Liver (tissue), 9 donors: ENCODE measurements around the gene AXDND1. TPM values are rescaled to one million over a fixed set of nuclear protein-coding genes. Genes with fewer than 3 reads are reported as not detected.

Experiments used
- DNase-seq: peaks from one replicate; pipeline ENCODE4 v3.0.0-alpha.2; 2017; ENCODE audit warnings: low spot score
- H3K27ac ChIP-seq, 2 donors: one replicate each; pipeline ENCODE4 v1.7.0; 2013; ENCODE audit warnings: inconsistent platforms in 2 of 2, low read length in 2 of 2, control low read depth in 1 of 2, low read depth in 1 of 2, mild to moderate bottlenecking in 1 of 2
- H3K27me3 ChIP-seq, 4 donors: one replicate each; pipeline versions ENCODE4 v1.6.1 to v1.7.0; 2013; ENCODE audit warnings: low read length in 3 of 4, inconsistent platforms in 1 of 4, mild to moderate bottlenecking in 1 of 4, moderate library complexity in 1 of 4; ENCODE audit not compliant: control insufficient read depth in 4 of 4, insufficient read depth in 4 of 4
- H3K36me3 ChIP-seq, 4 donors: one replicate each; pipeline versions ENCODE4 v1.6.1 to v1.7.0; 2013; ENCODE audit warnings: low read length in 3 of 4, mild to moderate bottlenecking in 3 of 4, low read depth in 1 of 4, moderate library complexity in 1 of 4; ENCODE audit not compliant: control insufficient read depth in 4 of 4, insufficient read depth in 3 of 4
- H3K4me1 ChIP-seq, 4 donors: one replicate each; pipeline versions ENCODE4 v1.6.1 to v1.7.0; 2013; ENCODE audit warnings: low read length in 3 of 4, mild to moderate bottlenecking in 3 of 4, moderate library complexity in 1 of 4; ENCODE audit not compliant: control insufficient read depth in 4 of 4, insufficient read depth in 4 of 4
- H3K4me3 ChIP-seq, 3 donors: one replicate each; pipeline versions ENCODE4 v1.6.1 to v1.7.0; 2013; ENCODE audit warnings: low read length in 3 of 3, control low read depth in 1 of 3, low read depth in 1 of 3, mild to moderate bottlenecking in 1 of 3
- H3K9ac ChIP-seq, 2 donors: one replicate each; pipeline ENCODE4 v1.7.0; 2013; ENCODE audit warnings: low read length in 2 of 2, mild to moderate bottlenecking in 2 of 2, moderate library complexity in 2 of 2, control low read depth in 1 of 2, low read depth in 1 of 2
- H3K9me3 ChIP-seq, 4 donors: one replicate each; pipeline versions ENCODE4 v1.6.1 to v1.7.0; 2013; ENCODE audit warnings: low read length in 3 of 4; ENCODE audit not compliant: control insufficient read depth in 4 of 4
- FOXA1 ChIP-seq: IDR thresholded peaks from 2 replicates; pipeline ENCODE4 v1.6.1; 2016; ENCODE audit warnings: antibody characterized with exemption
- FOXA2 ChIP-seq: IDR thresholded peaks from 2 replicates; pipeline ENCODE4 v1.6.1; 2016; ENCODE audit warnings: antibody characterized with exemption
- GABPA ChIP-seq, 2 donors: IDR thresholded peaks in 1 of 2; conservative IDR thresholded peaks in 1 of 2; 2 replicates each; pipeline ENCODE4 v1.6.1; 2016; ENCODE audit warnings: antibody characterized with exemption in 2 of 2, mild to moderate bottlenecking in 1 of 2, moderate library complexity in 1 of 2
- HNF4A ChIP-seq, 2 donors: conservative IDR thresholded peaks; 2 replicates each; pipeline ENCODE4 v1.6.1; 2016; ENCODE audit warnings: antibody characterized with exemption in 2 of 2, mild to moderate bottlenecking in 2 of 2
- HNF4G ChIP-seq: IDR thresholded peaks from 2 replicates; pipeline ENCODE4 v1.6.1; 2016; ENCODE audit warnings: antibody characterized with exemption
- JUND ChIP-seq, 2 donors: IDR thresholded peaks; 2 replicates each; pipeline ENCODE4 v1.6.1; 2016; ENCODE audit warnings: antibody characterized with exemption in 2 of 2
- MAX ChIP-seq: IDR thresholded peaks from 2 replicates; pipeline ENCODE4 v1.6.1; 2016; ENCODE audit warnings: antibody characterized with exemption
- NR2F2 ChIP-seq: IDR thresholded peaks from 2 replicates; pipeline ENCODE4 v1.6.1; 2016; ENCODE audit warnings: antibody characterized with exemption
- RAD21 ChIP-seq, 2 donors: IDR thresholded peaks; 2 replicates each; pipeline ENCODE4 v1.6.1; 2016; ENCODE audit warnings: antibody characterized with exemption in 2 of 2, mild to moderate bottlenecking in 2 of 2
- REST ChIP-seq: IDR thresholded peaks from 2 replicates; pipeline ENCODE4 v1.6.1; 2016; ENCODE audit warnings: antibody characterized with exemption, mild to moderate bottlenecking
- SP1 ChIP-seq: IDR thresholded peaks from 2 replicates; pipeline ENCODE4 v1.6.1; 2018; ENCODE audit warnings: antibody characterized with exemption, mild to moderate bottlenecking
- YY1 ChIP-seq: IDR thresholded peaks from 2 replicates; pipeline ENCODE4 v1.6.1; 2016; ENCODE audit warnings: antibody characterized with exemption, mild to moderate bottlenecking
- ZBTB33 ChIP-seq: IDR thresholded peaks from 2 replicates; pipeline ENCODE4 v1.6.1; 2016; ENCODE audit warnings: antibody characterized with exemption
- WGBS: extraction: QIAGEN DNeasy Blood & Tissue Kit; methylation state at CpG from one replicate; pipeline ENCODE4 v1.1.7; 2013; 5-methylcytosine and 5-hydroxymethylcytosine counted together
- polyA plus RNA-seq, 2 donors: library from polyadenylated mRNA; stranded (reverse) in 1 of 2; unstranded in 1 of 2; fragments of 200-250 nt in 1 of 2; fragments of >200 nt in 1 of 2; fragmentation: Nextera tagmentation in 1 of 2; extraction: Ambion mirVana in 1 of 2; gene quantifications; one replicate each; pipeline versions ENCODE4 v1.2.1 to v1.2.3, GENCODE V29; 2013 to 2015
- total RNA-seq, 2 donors: library from RNA; depleted of rRNA; stranded (reverse); fragments of >200 nt; gene quantifications; one replicate each; pipeline ENCODE4 v1.2.3, GENCODE V29; 2014
- TF ChIP-seq, protein P1 (sequence below): fragments of 150-350 bp; IDR thresholded peaks from 2 replicates; pipeline ENCODE4 v1.5.1; 2017; ENCODE audit warnings: improper control_type of control experiment, low read depth, low read length; ENCODE audit not compliant: missing input control
- TF ChIP-seq, protein P2 (sequence below): IDR thresholded peaks from 2 replicates; pipeline ENCODE4 v1.6.1; 2016; ENCODE audit warnings: antibody characterized with exemption
- donor health status: healthy.
- donor health status: healthy.
- donor health status: healthy.
- donor health status: healthy.
- donor health status: healthy.

The AXDND1 gene
- total and polyA plus RNA-seq, 4 donors: 0.25 TPM; not detected in 3

- Histone ChIP-seq H3K9ac (no peak overlapping the region), H3K4me1 (no peaks in the 10 kb centered on the region), H3K4me3 (no peak overlapping the region), H3K36me3 (peaks cover 0 to 18% (median 2%) of the 10 kb centered on the region in 4 donors), H3K9me3 (no peaks in the 10 kb centered on the region), H3K27ac (no peak overlapping the region), H3K27me3 (no peaks in the 10 kb centered on the region)
- TF ChIP-seq ZBTB33 (no peak), MAX (no peak), JUND (IDR thresholded peaks at IDR 0.05) (no peak), HNF4G (no peak), GABPA (IDR thresholded peaks at IDR 0.05 in 1 of 2, conservative IDR thresholded peaks at IDR 0.05 in 1 of 2) (no peak), HNF4A (conservative IDR thresholded peaks at IDR 0.05) (no peak), SP1 (no peak), YY1 (no peak), NR2F2 (no peak), RAD21 (IDR thresholded peaks at IDR 0.05) (no peak)
- 91% methylated on average over 7 of the region's 7 CpGs for WGBS
- DNase-seq: no peak
Observed at GRCh38 chr1:179327196-179327595, 38.6 kb upstream of the AXDND1 start.

DNA sequence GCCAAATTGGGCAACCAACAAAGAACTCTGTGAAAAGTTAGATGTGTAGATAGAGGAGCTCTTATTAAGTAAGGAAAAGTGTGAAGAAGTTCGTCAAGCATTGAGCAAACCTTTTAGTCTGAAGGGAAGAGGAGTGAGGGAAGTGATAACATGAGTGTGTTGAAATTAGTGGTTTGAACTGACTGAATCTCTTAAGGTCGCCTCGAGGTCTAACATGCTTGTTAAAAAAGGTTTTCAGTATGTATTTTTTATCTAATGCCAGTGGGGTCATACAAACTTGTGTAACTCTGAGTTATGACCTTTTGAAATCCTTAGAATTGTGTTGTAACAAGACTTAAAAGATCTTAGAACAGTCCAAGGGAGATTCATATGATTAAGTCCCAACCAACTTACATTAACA is 38.1 kb upstream of the AXDND1 start:
- WGBS: 71% methylated on average over 3 of the region's 3 CpGs
- no peak for TF ChIP-seq FOXA1
- TF ChIP-seq RAD21 (IDR thresholded peaks at IDR 0.05): no peak
- no peak for TF ChIP-seq ZBTB33
- no peak for TF ChIP-seq HNF4A (conservative IDR thresholded peaks at IDR 0.05)
- TF ChIP-seq FOXA2: no peak
- TF ChIP-seq, protein P1, sequence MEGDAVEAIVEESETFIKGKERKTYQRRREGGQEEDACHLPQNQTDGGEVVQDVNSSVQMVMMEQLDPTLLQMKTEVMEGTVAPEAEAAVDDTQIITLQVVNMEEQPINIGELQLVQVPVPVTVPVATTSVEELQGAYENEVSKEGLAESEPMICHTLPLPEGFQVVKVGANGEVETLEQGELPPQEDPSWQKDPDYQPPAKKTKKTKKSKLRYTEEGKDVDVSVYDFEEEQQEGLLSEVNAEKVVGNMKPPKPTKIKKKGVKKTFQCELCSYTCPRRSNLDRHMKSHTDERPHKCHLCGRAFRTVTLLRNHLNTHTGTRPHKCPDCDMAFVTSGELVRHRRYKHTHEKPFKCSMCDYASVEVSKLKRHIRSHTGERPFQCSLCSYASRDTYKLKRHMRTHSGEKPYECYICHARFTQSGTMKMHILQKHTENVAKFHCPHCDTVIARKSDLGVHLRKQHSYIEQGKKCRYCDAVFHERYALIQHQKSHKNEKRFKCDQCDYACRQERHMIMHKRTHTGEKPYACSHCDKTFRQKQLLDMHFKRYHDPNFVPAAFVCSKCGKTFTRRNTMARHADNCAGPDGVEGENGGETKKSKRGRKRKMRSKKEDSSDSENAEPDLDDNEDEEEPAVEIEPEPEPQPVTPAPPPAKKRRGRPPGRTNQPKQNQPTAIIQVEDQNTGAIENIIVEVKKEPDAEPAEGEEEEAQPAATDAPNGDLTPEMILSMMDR: no peak
- no peak for DNase-seq
- Histone ChIP-seq H3K4me3 (no peak overlapping the region), H3K36me3 (peaks cover 0 to 18% (median 2%) of the 10 kb centered on the region in 4 donors), H3K9me3 (no peaks in the 10 kb centered on the region), H3K4me1 (no peaks in the 10 kb centered on the region), H3K9ac (no peak overlapping the region), H3K27me3 (no peaks in the 10 kb centered on the region), H3K27ac (no peak overlapping the region)

DNA sequence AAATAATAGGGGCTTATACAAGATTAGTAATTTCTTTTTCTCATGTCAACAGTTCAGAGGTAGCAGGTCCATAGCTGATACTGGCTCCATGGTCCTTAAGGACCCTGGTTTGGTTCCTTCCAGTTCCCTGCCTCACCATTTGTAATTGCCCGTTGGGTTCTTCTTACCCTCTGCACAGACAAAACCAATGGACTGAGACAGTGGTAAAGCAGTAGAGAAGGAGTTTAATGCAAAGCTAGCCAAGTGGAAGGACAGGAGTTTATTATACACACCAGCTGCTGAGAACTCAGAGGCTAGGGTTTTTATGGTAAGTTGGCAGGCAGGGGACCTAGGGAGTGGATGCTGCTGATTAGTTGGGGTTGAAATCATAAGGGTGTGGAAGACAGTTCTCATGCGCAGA is 35.9 kb upstream of the AXDND1 start:
- H3K4me1 ChIP-seq: no peaks in the 10 kb centered on the region
- peaks cover 0 to 10% (median 1%) of the 10 kb centered on the region in 4 donors for H3K36me3 ChIP-seq
- H3K27me3 ChIP-seq: no peaks in the 10 kb centered on the region
- H3K4me3 ChIP-seq: no peak overlapping the region
- H3K9ac ChIP-seq: no peak overlapping the region
- no peaks in the 10 kb centered on the region for H3K9me3 ChIP-seq
- H3K27ac ChIP-seq: no peak overlapping the region
- no peak for DNase-seq
- 77% methylated on average over 2 of the region's 2 CpGs for WGBS
- TF ChIP-seq HNF4A (conservative IDR thresholded peaks at IDR 0.05): no peak
- no peak for TF ChIP-seq HNF4G
- no peak for TF ChIP-seq SP1
- TF ChIP-seq YY1: no peak
- TF ChIP-seq, protein P2, sequence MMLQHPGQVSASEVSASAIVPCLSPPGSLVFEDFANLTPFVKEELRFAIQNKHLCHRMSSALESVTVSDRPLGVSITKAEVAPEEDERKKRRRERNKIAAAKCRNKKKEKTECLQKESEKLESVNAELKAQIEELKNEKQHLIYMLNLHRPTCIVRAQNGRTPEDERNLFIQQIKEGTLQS: no peak
- TF ChIP-seq MAX: no peak
- no peak for TF ChIP-seq REST
- TF ChIP-seq GABPA (IDR thresholded peaks at IDR 0.05 in 1 of 2, conservative IDR thresholded peaks at IDR 0.05 in 1 of 2): no peak
